AG10803 (cell line): Measurements from ENCODE around the gene MXD4.

Experiments
- DNase-seq: peaks from one replicate; pipeline ENCODE4 v3.0.0; 2010; ENCODE audit warnings: low read depth
- H3K4me3 ChIP-seq: 2 replicates; pipeline ENCODE4 v1.5.1; 2011; ENCODE audit warnings: mild to moderate bottlenecking, low read length, control low read depth
- CTCF ChIP-seq: conservative IDR thresholded peaks from 2 replicates; pipeline ENCODE4 v1.5.1; 2011; ENCODE audit warnings: mild to moderate bottlenecking, low read length, control low read depth, inconsistent platforms

MXD4 gene

GRCh38 chr4:2252530-2253091 is 9.3 kb downstream of the MXD4 start:
- no peak for DNase-seq
- no peak overlapping the region for H3K4me3 ChIP-seq
- TF ChIP-seq CTCF, result no peak

DNA sequence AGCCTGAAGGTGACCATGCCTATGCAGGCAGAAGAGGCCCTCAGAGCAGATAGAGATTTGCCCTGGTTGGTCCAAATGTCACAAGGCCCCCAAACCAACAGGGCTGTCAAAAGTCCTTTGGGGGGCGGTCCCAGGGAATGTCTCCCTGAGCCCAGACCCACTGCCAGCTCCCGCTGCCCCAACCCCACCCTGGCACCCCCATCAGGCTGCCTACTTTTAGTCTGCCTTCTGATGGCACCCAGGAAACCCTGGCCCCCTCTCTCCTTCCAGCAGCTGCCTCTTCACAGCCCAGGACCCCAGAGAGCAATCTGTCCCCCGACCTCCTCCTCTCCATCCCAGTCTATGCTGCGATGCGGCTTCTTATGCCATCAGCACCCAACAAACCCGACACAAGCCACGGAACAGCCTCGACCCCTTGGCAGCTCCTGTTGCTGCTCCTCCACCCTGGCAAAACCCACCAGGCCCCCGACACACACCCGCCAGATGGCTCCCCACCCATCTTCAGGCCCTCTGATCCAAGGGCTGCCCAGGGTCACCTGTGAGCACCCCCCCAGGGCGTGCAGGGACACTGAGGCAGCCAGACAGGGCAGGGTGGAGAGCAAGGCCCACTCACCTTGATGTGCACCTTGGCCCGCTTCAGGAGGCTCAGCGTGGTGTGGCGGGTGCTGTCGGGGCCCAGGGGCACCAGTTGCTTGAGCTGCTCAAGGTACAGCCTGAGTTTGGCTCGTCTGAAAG is 9.9 kb downstream of the MXD4 start:
- H3K4me3 ChIP-seq, result no peak overlapping the region
- TF ChIP-seq CTCF, result no peak
- no peak for DNase-seq

- H3K4me3 ChIP-seq, result no peak overlapping the region
- DNase-seq, result no peak
- no peak for TF ChIP-seq CTCF
These were observed 10.7 kb downstream of the MXD4 start for GRCh38 chr4:2251073-2251794.

- no peak for DNase-seq
- no peak overlapping the region for H3K4me3 ChIP-seq
- TF ChIP-seq CTCF, result no peak
These were observed 11.4 kb downstream of the MXD4 start for GRCh38 chr4:2250357-2251072.

DNA sequence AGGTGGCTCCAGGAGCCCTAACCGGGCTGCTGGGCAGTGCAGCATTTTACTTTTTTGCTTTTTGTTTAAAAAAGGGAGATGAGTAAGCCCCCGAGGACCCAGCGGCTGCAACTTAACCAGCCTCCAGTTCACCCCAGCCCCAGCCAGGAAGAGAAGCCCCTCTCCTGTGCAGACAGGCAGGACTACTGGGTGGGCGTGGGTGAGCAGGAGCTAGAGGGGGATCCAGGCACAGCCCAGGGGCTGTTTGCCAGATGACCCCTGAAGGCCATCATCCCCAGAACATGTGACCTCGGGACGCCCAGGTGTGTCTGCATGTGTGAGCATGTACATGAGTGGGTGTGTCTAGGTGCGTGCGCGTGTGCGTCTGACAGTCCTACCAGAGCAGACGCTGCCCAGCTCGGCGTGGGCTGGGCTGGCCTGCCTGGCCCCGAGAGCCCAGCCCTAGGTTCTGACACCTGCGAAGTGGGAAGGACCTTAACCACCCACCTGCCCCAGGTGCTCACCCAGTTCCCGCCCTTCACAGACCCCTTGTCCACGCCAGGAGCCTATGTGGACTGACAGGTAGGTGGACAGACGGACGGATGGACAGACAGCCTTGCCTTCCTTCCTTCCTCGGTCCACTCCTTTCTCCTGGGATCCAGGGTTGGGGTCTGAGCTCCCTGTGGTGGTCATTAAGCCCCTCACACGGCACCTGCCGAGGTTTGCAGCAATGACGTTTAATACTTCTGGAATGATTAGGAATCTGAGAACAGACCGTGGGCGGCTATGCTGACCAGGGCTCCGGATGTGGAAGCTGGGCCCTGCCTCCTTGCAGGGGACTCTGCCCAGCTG is 12.2 kb downstream of the MXD4 start:
- TF ChIP-seq CTCF, result no peak
- DNase-seq, result no peak

GRCh38 chr4:2248821-2249261 is 13.1 kb downstream of the MXD4 start:
- H3K4me3 ChIP-seq, result no peak overlapping the region
- no peak for DNase-seq
- TF ChIP-seq CTCF, result no peak

More for the DNA sequence above, 12.2 kb downstream of the MXD4 start:
- H3K4me3 ChIP-seq, result no peak overlapping the region
